ENCODE measurements around the gene FOXD3. TPM values are rescaled to one million over a fixed set of nuclear protein-coding genes. Genes with fewer than 3 reads are reported as not detected.

Gene FOXD3
- 1 to 10 TPM in 1 of 3 donors, under 1 TPM in 2; 0.14 to 5.0 (median 0.55) TPM for total RNA-seq
- long read RNA-seq, donor 1, transcript FOXD3-201 (1 exons, 2,086 nt), result major isoform, 11 of 11 reads
- long read RNA-seq, donor 1, partial matches to known transcripts, result 0 of 11 reads
- long read RNA-seq, donor 1, other reads (novel, unspliced or antisense), result 0 of 11 reads
- long read RNA-seq, donor 2, result 0 reads

DNA sequence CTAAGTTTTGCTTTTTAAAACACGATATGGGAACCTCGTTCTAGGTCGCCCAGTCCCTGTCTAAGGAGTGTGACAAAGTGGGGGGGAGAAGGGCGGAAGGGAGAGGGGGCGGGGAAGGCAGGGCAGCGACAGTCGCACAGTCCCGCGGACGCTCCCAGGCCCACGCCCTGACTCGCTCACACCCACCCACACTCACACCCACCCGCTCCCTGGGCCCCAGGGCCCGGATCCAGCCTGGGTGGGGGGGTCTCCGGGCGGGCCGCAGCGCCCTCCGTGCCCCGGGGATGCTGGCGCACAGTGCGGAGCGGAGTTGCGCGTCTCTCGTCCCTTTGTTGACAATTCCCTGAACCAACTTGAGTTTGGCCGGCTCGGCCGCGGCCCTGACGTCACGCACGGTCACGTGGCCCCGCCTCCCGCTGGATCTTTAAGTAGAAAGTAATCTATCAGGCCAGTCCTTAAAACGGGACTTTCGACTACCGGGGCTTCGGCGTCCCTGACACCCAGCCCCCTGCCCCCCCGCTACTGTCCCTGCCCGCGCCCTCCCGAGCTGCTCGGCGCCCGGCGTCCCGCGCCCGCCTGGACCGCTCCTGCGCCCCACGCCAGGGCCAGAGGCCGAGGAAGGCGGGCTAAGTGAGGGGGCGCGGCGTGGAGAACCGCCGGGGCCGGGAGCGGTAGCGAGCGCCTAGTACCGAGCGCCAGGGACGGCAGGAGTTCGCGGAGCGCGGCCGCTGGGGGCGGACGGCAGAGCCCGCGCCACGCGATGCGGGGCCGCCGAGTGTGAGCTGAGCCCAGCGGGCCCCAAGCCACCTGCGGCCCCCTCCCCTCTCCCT, at the start of gene FOXD3:
TSS of gene FOXD3 (plus strand) at position 454 of the 830 bp plus-strand sequence. CDS start 492 bp downstream, outside the sequence.
- H3K4me3 ChIP-seq, result no peak within 1 kb of the TSS
- intact Hi-C loops (cut with DNase I, micrococcal nuclease), result no loop called here
- peaks cover 34% of the 10 kb centered on the region for H3K4me1 ChIP-seq (ENCODE audit: low read depth)
- no peaks in the 10 kb centered on the region for H3K9me3 ChIP-seq
- no peak for TF ChIP-seq CTCF (IDR thresholded peaks at IDR 0.05)
- ATAC-seq (peak; percentile 65), DNase-seq (peak; percentile 71 to 78 (median 76))
- H3K36me3 ChIP-seq (ENCODE audit: low read depth), result no peaks in the 10 kb centered on the region

GRCh38 chr1:63272811-63273210, 49.6 kb upstream of the FOXD3 start:
- intact Hi-C loops (cut with DNase I, micrococcal nuclease), result no loop called here
- DNase-seq, result no peak
- no peaks in the 10 kb centered on the region for H3K9me3 ChIP-seq
- ATAC-seq, result no peak
- H3K4me3 ChIP-seq, result no peak overlapping the region
- H3K36me3 ChIP-seq (ENCODE audit: low read depth), result no peaks in the 10 kb centered on the region
- H3K4me1 ChIP-seq (ENCODE audit: low read depth), result no peaks in the 10 kb centered on the region
- TF ChIP-seq CTCF (IDR thresholded peaks at IDR 0.05), result no peak

DNA sequence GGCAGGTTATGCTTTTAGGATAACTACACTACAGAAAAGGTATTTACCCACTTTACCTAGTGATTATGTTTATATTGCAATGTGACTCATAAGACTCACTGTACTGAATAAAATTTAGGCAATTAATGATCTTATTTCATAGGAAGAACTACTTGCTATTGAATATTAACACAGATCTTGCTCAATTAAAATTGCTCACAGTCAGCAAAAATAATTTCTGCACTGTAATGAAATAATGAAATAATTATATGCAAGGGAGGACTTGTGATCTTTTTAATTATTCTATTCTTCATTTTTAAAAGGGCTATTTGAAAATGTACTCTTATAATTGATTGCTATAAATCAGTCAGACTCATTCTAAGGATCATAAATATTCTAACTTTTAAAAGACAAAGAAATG, 48.0 kb upstream of the FOXD3 start:
- intact Hi-C loops (cut with DNase I, micrococcal nuclease), result no loop called here
- TF ChIP-seq CTCF (IDR thresholded peaks at IDR 0.05), result no peak
- H3K36me3 ChIP-seq (ENCODE audit: low read depth), result no peaks in the 10 kb centered on the region
- ATAC-seq, result no peak
- no peaks in the 10 kb centered on the region for H3K9me3 ChIP-seq
- H3K4me1 ChIP-seq (ENCODE audit: low read depth), result no peaks in the 10 kb centered on the region
- no peak for DNase-seq
- H3K4me3 ChIP-seq, result no peak overlapping the region

- no peaks in the 10 kb centered on the region for H3K4me1 ChIP-seq (ENCODE audit: low read depth)
- H3K36me3 ChIP-seq (ENCODE audit: low read depth), result no peaks in the 10 kb centered on the region
- no peak for TF ChIP-seq CTCF (IDR thresholded peaks at IDR 0.05)
- H3K4me3 ChIP-seq, result no peak overlapping the region
- no peaks in the 10 kb centered on the region for H3K9me3 ChIP-seq
- ATAC-seq (no peak), DNase-seq (no peak)
- intact Hi-C loops (cut with DNase I, micrococcal nuclease), result no loop called here
These were observed 47.4 kb upstream of the FOXD3 start for GRCh38 chr1:63274979-63275378.

GRCh38 chr1:63276624-63277023, 45.7 kb upstream of the FOXD3 start:
- ATAC-seq (no peak), DNase-seq (no peak)
- TF ChIP-seq CTCF (IDR thresholded peaks at IDR 0.05), result no peak
- Histone ChIP-seq H3K4me1 (ENCODE audit: low read depth) (no peaks in the 10 kb centered on the region), H3K36me3 (ENCODE audit: low read depth) (no peaks in the 10 kb centered on the region), H3K4me3 (no peak overlapping the region), H3K9me3 (no peaks in the 10 kb centered on the region)
- intact Hi-C loops (cut with DNase I, micrococcal nuclease), result no loop called here

All from mucosa of descending colon (tissue), 3 donors.